Measurements from ENCODE around the gene THEMIS2. TPM values are rescaled to one million over a fixed set of nuclear protein-coding genes. Genes with fewer than 3 reads are reported as not detected.

The THEMIS2 gene
- total and polyA plus RNA-seq, 9 of the 15 experiments (the other 6 are each of a cell fraction or from before 2014, with no cell fraction given), result 2.3 to 12.7 (median 8.0) TPM

DNA sequence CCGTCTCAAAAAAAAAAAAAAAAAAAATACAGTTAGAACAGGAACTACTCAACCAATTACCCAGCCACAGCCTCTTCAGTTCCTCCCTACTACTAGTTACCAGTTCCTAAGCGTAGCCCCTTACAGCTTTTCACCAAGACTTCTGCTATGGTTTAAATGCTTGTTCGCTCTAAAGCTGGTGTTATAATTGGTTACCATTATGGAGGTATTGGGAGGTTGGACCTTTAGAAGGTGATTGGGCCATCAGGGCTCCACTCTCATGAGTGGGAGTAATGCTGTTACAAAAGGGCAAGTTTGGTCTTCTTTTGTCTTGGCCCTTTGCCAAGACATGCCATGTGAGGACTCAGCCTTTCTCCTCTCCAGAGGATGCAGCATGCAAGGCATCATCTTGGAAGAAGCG, 59.4 kb downstream of the THEMIS2 start:
- H4K20me1 ChIP-seq (replicated peaks; ENCODE audit: control insufficient read depth, insufficient read depth, low read length), result no peaks in the 10 kb centered on the region
- in situ Hi-C loops (cut with MboI), result no loop called here
- no peaks in the 10 kb centered on the region for H3K9me3 ChIP-seq (replicated peaks; ENCODE audit: control insufficient read depth, insufficient read depth, low read depth, low read length)
- H3K4me1 ChIP-seq (replicated peaks in 1 of 2; ENCODE audit: control insufficient read depth in 2 of 2, insufficient read depth in 2 of 2, low read length in 2 of 2), result peaks cover 7 to 14% of the 10 kb centered on the region in 2 experiments
- no peak for ATAC-seq
- no peaks in the 10 kb centered on the region for H3K79me2 ChIP-seq (ENCODE audit: control insufficient read depth, insufficient read depth, low read length)
- CTCF ChIA-PET (ENCODE audit: low intra/inter-chr PET ratio), result no interaction called here
- H3K36me3 ChIP-seq (ENCODE audit: control insufficient read depth, insufficient read depth, low read length), result no peaks in the 10 kb centered on the region
- H3K27ac ChIP-seq (ENCODE audit: extremely low read depth, low read depth, low read length), result no peak overlapping the region
- intact Hi-C loops (cut with micrococcal nuclease), result no loop called here
- H2AFZ ChIP-seq (ENCODE audit: low read depth, low read length), result no peak overlapping the region
- FAIRE-seq, result no peak
- no peaks in the 10 kb centered on the region for H3K9me1 ChIP-seq (ENCODE audit: control insufficient read depth, insufficient read depth, low read length)
- peak in 2 of 4 experiments; percentile 6 to 7 for DNase-seq (ENCODE audit: extremely low read depth in 1 of 4, low spot score in 3 of 4)
- TF ChIP-seq TRIM24 (IDR thresholded peaks at IDR 0.05), result no peak
- TF ChIP-seq NFIX (CRISPR knock-in tag; IDR thresholded peaks at IDR 0.05; ENCODE audit: low read depth), result peak; percentile 77
- TF ChIP-seq SLC30A9 (CRISPR knock-in tag; IDR thresholded peaks at IDR 0.05), result no peak
- TF ChIP-seq, protein P1, sequence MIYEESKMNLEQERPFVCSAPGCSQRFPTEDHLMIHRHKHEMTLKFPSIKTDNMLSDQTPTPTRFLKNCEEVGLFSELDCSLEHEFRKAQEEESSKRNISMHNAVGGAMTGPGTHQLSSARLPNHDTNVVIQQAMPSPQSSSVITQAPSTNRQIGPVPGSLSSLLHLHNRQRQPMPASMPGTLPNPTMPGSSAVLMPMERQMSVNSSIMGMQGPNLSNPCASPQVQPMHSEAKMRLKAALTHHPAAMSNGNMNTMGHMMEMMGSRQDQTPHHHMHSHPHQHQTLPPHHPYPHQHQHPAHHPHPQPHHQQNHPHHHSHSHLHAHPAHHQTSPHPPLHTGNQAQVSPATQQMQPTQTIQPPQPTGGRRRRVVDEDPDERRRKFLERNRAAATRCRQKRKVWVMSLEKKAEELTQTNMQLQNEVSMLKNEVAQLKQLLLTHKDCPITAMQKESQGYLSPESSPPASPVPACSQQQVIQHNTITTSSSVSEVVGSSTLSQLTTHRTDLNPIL (CRISPR knock-in tag; IDR thresholded peaks at IDR 0.05), result no peak
- no peak for TF ChIP-seq ZNF436 (CRISPR knock-in tag; IDR thresholded peaks at IDR 0.05)
- TF ChIP-seq XRCC5 (IDR thresholded peaks at IDR 0.05; ENCODE audit: low read depth, low read length), result no peak
- TF ChIP-seq ZNF274 (IDR thresholded peaks at IDR 0.05; ENCODE audit: borderline replicate concordance, low read depth, low read length), result no peak
- TF ChIP-seq ZNF12 (CRISPR knock-in tag; IDR thresholded peaks at IDR 0.05), result no peak
- peak; percentile 98 for TF ChIP-seq NFIC (IDR thresholded peaks at IDR 0.05)
- no peak for TF ChIP-seq PHF8 (IDR thresholded peaks at IDR 0.05; ENCODE audit: borderline replicate concordance, low read length)
- TF ChIP-seq ZFP30 (CRISPR knock-in tag; IDR thresholded peaks at IDR 0.05; ENCODE audit: borderline replicate concordance), result no peak
- TF ChIP-seq, protein P2, sequence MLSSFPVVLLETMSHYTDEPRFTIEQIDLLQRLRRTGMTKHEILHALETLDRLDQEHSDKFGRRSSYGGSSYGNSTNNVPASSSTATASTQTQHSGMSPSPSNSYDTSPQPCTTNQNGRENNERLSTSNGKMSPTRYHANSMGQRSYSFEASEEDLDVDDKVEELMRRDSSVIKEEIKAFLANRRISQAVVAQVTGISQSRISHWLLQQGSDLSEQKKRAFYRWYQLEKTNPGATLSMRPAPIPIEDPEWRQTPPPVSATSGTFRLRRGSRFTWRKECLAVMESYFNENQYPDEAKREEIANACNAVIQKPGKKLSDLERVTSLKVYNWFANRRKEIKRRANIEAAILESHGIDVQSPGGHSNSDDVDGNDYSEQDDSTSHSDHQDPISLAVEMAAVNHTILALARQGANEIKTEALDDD (IDR thresholded peaks at IDR 0.05), result 0 out of 2 replicates have a peak, but pooled peaks have one; percentile 51
- TF ChIP-seq PTBP1 (IDR thresholded peaks at IDR 0.05; ENCODE audit: low read depth, low read length), result no peak
- no peak for TF ChIP-seq TEAD4 (IDR thresholded peaks at IDR 0.05; ENCODE audit: low read length)
- TF ChIP-seq TEAD4 (CRISPR knock-in tag; IDR thresholded peaks at IDR 0.05; ENCODE audit: borderline replicate concordance), result no peak
- POLR2A ChIA-PET, result interaction anchor here (0.7 to 1.4 kb wide), 5 partner anchors 9 to 48 kb away, joined by 3 to 7 read pairs (median 4); no protein-coding TSS in a partner anchor
- H3K27me3 ChIP-seq (ENCODE audit: control insufficient read depth in 2 of 2, insufficient read depth in 2 of 2, low read length in 2 of 2), result no peaks in the 10 kb centered on the region
- no peak overlapping the region for H3K4me2 ChIP-seq (ENCODE audit: insufficient read depth, low read length)
- H3K9ac ChIP-seq (ENCODE audit: insufficient read depth in 1 of 2, low read depth in 2 of 2, low read length in 2 of 2), result no peak overlapping the region
- no peak overlapping the region for H3K4me3 ChIP-seq
- WGBS (ENCODE audit: insufficient coverage, low coverage, missing lambda C conversion rate), result 75% methylated on average over 3 of the region's 4 CpGs
- no TSS peak for BruUV-seq (replicated peaks)
